Hepatocyte (in vitro differentiated cells): ENCODE data around the gene TMEM161B. TPM values are rescaled to one million over a fixed set of nuclear protein-coding genes. Genes with fewer than 3 reads are reported as not detected.
A peak's percentile ranks its signal among the peaks of the same experiment; 100 is the strongest.

Source experiments
- DNase-seq: peaks from one replicate; pipeline ENCODE4 v3.0.0-alpha.2; 2016; ENCODE audit warnings: low spot score
- H2AFZ ChIP-seq: fragments of 200-600 bp; sonication (generic); 2 replicates; pipeline ENCODE4 v1.6.0; 2016; ENCODE audit warnings: antibody characterized with exemption, mild to moderate bottlenecking
- H3K27ac ChIP-seq: fragments of 200-600 bp; sonication (generic); 2 replicates; pipeline ENCODE4 v1.5.1; 2016; ENCODE audit warnings: mild to moderate bottlenecking
- H3K27me3 ChIP-seq: fragments of 200-600 bp; sonication (generic); 2 replicates; pipeline ENCODE4 v1.6.1; 2016
- H3K36me3 ChIP-seq: fragments of 200-600 bp; sonication (generic); replicated peaks from 2 replicates; pipeline ENCODE4 v1.5.1; 2016; ENCODE audit warnings: low read depth; ENCODE audit not compliant: insufficient read depth
- H3K4me1 ChIP-seq: fragments of 200-600 bp; sonication (generic); 2 replicates; pipeline ENCODE4 v1.5.1; 2016; ENCODE audit warnings: mild to moderate bottlenecking, moderate library complexity; ENCODE audit not compliant: insufficient read depth
- H3K4me2 ChIP-seq: fragments of 200-600 bp; sonication (generic); 2 replicates; pipeline ENCODE4 v1.6.0; 2016
- H3K4me3 ChIP-seq: fragments of 200-600 bp; sonication (generic); 2 replicates; pipeline ENCODE4 v1.5.1; 2016; ENCODE audit warnings: mild to moderate bottlenecking
- H3K79me2 ChIP-seq: fragments of 200-600 bp; sonication (generic); 2 replicates; pipeline ENCODE4 v1.6.0; 2017; ENCODE audit warnings: mild to moderate bottlenecking
- H3K9me2 ChIP-seq: fragments of 200-600 bp; sonication (generic); replicated peaks from 2 replicates; pipeline ENCODE4 v1.6.0; 2017; ENCODE audit warnings: mild to moderate bottlenecking; ENCODE audit not compliant: insufficient read depth
- H3K9me3 ChIP-seq: fragments of 200-600 bp; sonication (generic); 2 replicates; pipeline ENCODE4 v1.5.1; 2016; ENCODE audit warnings: low read depth, mild to moderate bottlenecking
- H4K20me1 ChIP-seq: fragments of 200-600 bp; sonication (generic); 2 replicates; pipeline ENCODE4 v1.6.0; 2016; ENCODE audit warnings: mild to moderate bottlenecking; ENCODE audit not compliant: insufficient read depth, poor library complexity, severe bottlenecking
- EZH2 ChIP-seq: fragments of 200-600 bp; sonication (generic); IDR thresholded peaks from 2 replicates; pipeline ENCODE4 v1.6.1; 2016; ENCODE audit warnings: antibody characterized with exemption, mild to moderate bottlenecking, borderline replicate concordance
- EZH2phosphoT487 ChIP-seq: fragments of 200-600 bp; sonication (generic); IDR thresholded peaks from one replicate; pipeline ENCODE4 v1.6.1; 2018; ENCODE audit warnings: antibody characterized with exemption, mild to moderate bottlenecking, low read depth, moderate library complexity; ENCODE audit not compliant: unreplicated experiment, severe bottlenecking
- WGBS: methylation state at CpG from one replicate; pipeline ENCODE4 v1.1.6; 2016; ENCODE audit warnings: low lambda C conversion rate; ENCODE audit errors: missing lambda C conversion rate; 5-methylcytosine and 5-hydroxymethylcytosine counted together
- polyA plus RNA-seq: library from polyadenylated mRNA; unstranded; fragments of >200 nt; fragmentation: Nextera tagmentation; extraction: Ambion mirVana; gene quantifications from 2 replicates; pipeline ENCODE4 v1.2.1, GENCODE V29; 2016
- total RNA-seq: library from RNA; depleted of rRNA; stranded (reverse); fragments of >200 nt; gene quantifications from 2 replicates; pipeline ENCODE4 v1.2.3, GENCODE V29; 2014
- TF ChIP-seq, protein P1 (sequence below): fragments of 200-600 bp; sonication (generic); IDR thresholded peaks from 2 replicates; pipeline ENCODE4 v1.5.1; 2016; ENCODE audit warnings: antibody characterized with exemption, mild to moderate bottlenecking; ENCODE audit not compliant: poor library complexity

TMEM161B gene
- total and polyA plus RNA-seq, 2 experiments from 2014 or later: 13.9 to 31.7 TPM

DNA sequence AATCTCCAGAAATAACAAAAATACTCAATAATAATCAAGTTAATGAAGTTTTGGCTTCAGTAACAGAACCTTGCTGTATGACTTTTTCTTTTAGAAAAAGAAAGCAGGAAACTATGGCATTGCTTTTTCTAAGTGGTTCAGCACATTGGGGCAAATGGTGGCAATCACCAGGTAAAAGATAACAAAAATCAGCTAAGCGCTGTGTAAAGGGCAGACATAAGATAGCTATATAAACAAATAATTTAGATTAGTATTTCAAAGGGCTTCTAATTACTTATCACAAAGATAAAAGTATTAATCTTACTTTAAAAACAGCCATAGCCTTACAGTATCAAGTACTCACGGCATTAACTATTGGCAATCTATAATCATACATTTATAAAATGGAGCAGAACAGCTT, 10.0 kb downstream of the TMEM161B start:
- TF ChIP-seq EZH2 (no peak), EZH2phosphoT487 (no peak)
- TF ChIP-seq, protein P1, sequence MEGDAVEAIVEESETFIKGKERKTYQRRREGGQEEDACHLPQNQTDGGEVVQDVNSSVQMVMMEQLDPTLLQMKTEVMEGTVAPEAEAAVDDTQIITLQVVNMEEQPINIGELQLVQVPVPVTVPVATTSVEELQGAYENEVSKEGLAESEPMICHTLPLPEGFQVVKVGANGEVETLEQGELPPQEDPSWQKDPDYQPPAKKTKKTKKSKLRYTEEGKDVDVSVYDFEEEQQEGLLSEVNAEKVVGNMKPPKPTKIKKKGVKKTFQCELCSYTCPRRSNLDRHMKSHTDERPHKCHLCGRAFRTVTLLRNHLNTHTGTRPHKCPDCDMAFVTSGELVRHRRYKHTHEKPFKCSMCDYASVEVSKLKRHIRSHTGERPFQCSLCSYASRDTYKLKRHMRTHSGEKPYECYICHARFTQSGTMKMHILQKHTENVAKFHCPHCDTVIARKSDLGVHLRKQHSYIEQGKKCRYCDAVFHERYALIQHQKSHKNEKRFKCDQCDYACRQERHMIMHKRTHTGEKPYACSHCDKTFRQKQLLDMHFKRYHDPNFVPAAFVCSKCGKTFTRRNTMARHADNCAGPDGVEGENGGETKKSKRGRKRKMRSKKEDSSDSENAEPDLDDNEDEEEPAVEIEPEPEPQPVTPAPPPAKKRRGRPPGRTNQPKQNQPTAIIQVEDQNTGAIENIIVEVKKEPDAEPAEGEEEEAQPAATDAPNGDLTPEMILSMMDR: no peak
- H3K4me1 ChIP-seq: no peaks in the 10 kb centered on the region
- H3K4me3 ChIP-seq: no peak overlapping the region
- H3K9me3 ChIP-seq: no peaks in the 10 kb centered on the region
- 57% methylated on average over 2 of the region's 2 CpGs for WGBS
- H3K9me2 ChIP-seq: no peaks in the 10 kb centered on the region
- H4K20me1 ChIP-seq: no peaks in the 10 kb centered on the region
- H3K36me3 ChIP-seq: no peaks in the 10 kb centered on the region
- H3K27me3 ChIP-seq: no peaks in the 10 kb centered on the region
- peaks cover 86% of the 10 kb centered on the region for H3K79me2 ChIP-seq
- peak overlapping the region; percentile 32 for H3K27ac ChIP-seq
- H3K4me2 ChIP-seq: peak overlapping the region; percentile 61
- H2AFZ ChIP-seq: no peak overlapping the region
- no peak for DNase-seq

DNA sequence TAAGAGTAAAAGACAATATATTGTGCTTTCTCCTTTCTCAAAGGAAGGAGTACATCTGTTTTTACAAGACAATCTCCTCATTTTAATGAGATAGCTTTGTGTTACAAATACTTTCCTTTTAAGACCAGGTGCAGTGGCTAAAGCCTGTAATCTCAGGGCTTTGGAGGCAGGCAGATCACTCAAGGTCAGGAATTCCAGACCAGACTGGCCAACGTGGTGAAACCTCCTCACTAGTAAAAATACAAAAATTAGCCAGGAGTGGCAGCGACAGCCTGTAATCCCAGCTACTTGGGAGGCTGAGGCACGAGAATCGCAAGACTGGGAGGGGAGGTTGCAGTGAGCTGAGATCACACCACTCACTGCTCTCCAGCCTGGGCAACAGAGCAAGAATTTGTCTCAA, 11.8 kb downstream of the TMEM161B start:
- H4K20me1 ChIP-seq: no peaks in the 10 kb centered on the region
- DNase-seq: no peak
- H3K27ac ChIP-seq: peak overlapping the region; percentile 15
- 24% methylated on average over 4 of the region's 4 CpGs for WGBS
- H3K4me2 ChIP-seq: peak overlapping the region; percentile 61
- H3K9me3 ChIP-seq: no peaks in the 10 kb centered on the region
- no peaks in the 10 kb centered on the region for H3K9me2 ChIP-seq
- no peak overlapping the region for H3K4me3 ChIP-seq
- H2AFZ ChIP-seq: no peak overlapping the region
- H3K36me3 ChIP-seq: no peaks in the 10 kb centered on the region
- H3K79me2 ChIP-seq: peaks cover 86% of the 10 kb centered on the region
- TF ChIP-seq, protein P1: no peak
- TF ChIP-seq EZH2: no peak
- no peak for TF ChIP-seq EZH2phosphoT487
- H3K27me3 ChIP-seq: no peaks in the 10 kb centered on the region
- no peaks in the 10 kb centered on the region for H3K4me1 ChIP-seq

DNA sequence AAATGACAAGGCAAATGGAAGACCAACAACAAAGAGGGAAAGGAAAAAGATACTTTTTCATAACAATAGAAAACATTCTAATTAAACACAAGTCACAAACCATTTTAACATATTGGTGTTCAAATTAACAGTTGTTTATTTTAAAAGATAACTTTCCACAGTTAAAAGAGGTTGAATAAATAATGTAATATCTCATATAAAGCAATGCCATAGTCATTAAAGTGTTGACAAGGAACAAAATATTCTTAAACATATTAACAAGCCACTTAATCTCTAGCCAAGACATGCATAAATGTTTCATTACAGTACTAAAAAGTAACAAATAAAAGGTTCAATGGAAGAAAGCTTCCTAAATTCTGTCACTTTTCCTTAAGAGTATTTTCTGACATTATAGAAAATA, 12.6 kb downstream of the TMEM161B start:
- Histone ChIP-seq H2AFZ (no peak overlapping the region), H3K27me3 (no peaks in the 10 kb centered on the region), H4K20me1 (no peaks in the 10 kb centered on the region), H3K9me2 (no peaks in the 10 kb centered on the region), H3K4me2 (no peak overlapping the region), H3K4me3 (no peak overlapping the region), H3K4me1 (no peaks in the 10 kb centered on the region), H3K9me3 (no peaks in the 10 kb centered on the region), H3K27ac (no peak overlapping the region), H3K79me2 (peaks cover 86% of the 10 kb centered on the region), H3K36me3 (no peaks in the 10 kb centered on the region)
- DNase-seq: no peak
- TF ChIP-seq EZH2 (no peak), EZH2phosphoT487 (no peak)
- TF ChIP-seq, protein P1: no peak

DNA sequence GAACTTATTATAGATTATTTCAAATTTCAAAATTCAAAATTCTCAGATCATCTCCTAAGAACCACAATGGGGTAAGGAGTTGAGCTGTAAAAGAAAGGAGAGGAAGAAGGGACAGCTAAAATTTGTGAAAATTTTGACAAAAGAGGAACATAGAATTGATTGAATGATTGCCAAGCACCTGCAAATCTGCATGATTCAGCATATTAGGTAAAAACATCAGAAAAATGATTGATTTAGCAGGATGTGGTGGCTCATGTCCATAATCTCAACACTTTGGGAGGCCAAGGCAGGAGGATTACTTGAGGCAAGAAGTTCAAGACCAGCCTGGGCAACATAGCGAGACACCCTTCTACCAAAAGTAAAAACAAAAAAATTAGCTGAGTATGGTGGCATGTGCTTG, 14.3 kb downstream of the TMEM161B start:
- no peak for DNase-seq
- Histone ChIP-seq H3K36me3 (no peaks in the 10 kb centered on the region), H3K4me1 (no peaks in the 10 kb centered on the region), H4K20me1 (no peaks in the 10 kb centered on the region), H3K79me2 (peaks cover 86% of the 10 kb centered on the region), H3K9me2 (no peaks in the 10 kb centered on the region), H3K4me2 (no peak overlapping the region), H3K4me3 (no peak overlapping the region), H3K27ac (no peak overlapping the region), H2AFZ (no peak overlapping the region), H3K9me3 (no peaks in the 10 kb centered on the region), H3K27me3 (no peaks in the 10 kb centered on the region)
- 95% methylated on average over 1 of the region's 1 CpG for WGBS
- TF ChIP-seq EZH2phosphoT487 (no peak), EZH2 (no peak)
- TF ChIP-seq, protein P1: no peak
